ENCODE measurements around the gene ACBD4.

Gene ACBD4

DNA sequence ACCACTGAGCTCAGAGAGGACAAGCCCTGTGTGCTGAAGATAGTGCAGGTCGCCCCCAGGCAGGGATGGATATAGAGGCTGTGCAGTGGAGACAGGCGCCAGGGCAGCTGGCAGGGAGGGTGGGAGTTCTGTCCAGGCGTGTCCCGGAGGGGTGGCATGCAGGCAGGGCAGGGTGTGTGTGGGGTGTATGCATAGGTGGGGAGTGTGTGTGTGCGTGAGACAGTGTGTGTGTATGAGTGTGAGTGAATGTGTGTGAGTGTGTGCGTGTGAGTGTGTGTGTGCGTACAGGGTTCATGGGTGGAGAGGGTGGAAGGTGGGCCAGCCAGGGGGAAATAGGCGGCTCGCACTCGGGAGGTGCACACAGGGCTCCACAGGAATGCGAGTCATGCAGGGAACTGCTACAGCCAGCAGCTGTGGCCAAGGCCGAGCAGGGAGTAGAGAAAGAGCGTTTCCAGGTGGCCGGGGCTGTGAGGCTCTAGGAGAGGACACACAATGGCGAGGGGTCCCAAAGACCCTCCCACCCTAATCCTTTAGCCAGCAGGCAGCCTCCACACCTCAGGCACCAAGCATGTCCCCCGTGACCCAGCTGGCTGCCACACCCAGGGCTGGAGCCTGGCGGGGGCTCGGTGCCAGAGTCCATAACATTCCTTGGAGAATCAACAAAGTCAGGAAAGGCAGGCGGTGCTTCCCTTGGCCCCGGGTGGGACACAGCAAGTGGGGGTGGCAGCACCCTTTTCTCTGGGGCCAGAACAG is 7.8 kb upstream of the ACBD4 start:
- TF ChIP-seq YY1 (IDR thresholded peaks at IDR 0.05; ENCODE audit: low read depth) (0 out of 2 replicates have a peak, but pooled peaks have one; percentile 16), NFIC (IDR thresholded peaks at IDR 0.05) (peak; percentile 75), ZBTB7A (IDR thresholded peaks at IDR 0.05; ENCODE audit: low read depth) (peak; percentile 91; the same call in 1 of the 2 replicates), TEAD4 (IDR thresholded peaks at IDR 0.05) (peak; percentile 60), EGR1 (IDR thresholded peaks at IDR 0.05) (no peak), TAF1 (IDR thresholded peaks at IDR 0.05; ENCODE audit: low read depth) (no peak), FOXM1 (IDR thresholded peaks at IDR 0.05; ENCODE audit: borderline replicate concordance, low read depth) (no peak), RAD21 (IDR thresholded peaks at IDR 0.05; ENCODE audit: low read depth) (no peak), TCF12 (IDR thresholded peaks at IDR 0.05; ENCODE audit: low read depth) (peak; percentile 70; the same call in 1 of the 2 replicates), EP300 (IDR thresholded peaks at IDR 0.05; ENCODE audit: borderline replicate concordance) (peak; percentile 44; the same call in 1 of the 2 replicates), CREB1 (IDR thresholded peaks at IDR 0.05; ENCODE audit: low read depth) (no peak), CEBPB (IDR thresholded peaks at IDR 0.05) (no peak)
- TF ChIP-seq, protein P1, sequence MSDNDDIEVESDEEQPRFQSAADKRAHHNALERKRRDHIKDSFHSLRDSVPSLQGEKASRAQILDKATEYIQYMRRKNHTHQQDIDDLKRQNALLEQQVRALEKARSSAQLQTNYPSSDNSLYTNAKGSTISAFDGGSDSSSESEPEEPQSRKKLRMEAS (IDR thresholded peaks at IDR 0.05), result peak; percentile 11; the same call in 1 of the 2 replicates
- TF ChIP-seq, protein P2, sequence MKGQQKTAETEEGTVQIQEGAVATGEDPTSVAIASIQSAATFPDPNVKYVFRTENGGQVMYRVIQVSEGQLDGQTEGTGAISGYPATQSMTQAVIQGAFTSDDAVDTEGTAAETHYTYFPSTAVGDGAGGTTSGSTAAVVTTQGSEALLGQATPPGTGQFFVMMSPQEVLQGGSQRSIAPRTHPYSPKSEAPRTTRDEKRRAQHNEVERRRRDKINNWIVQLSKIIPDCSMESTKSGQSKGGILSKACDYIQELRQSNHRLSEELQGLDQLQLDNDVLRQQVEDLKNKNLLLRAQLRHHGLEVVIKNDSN (IDR thresholded peaks at IDR 0.05), result peak; percentile 48
- TF ChIP-seq, protein P3, sequence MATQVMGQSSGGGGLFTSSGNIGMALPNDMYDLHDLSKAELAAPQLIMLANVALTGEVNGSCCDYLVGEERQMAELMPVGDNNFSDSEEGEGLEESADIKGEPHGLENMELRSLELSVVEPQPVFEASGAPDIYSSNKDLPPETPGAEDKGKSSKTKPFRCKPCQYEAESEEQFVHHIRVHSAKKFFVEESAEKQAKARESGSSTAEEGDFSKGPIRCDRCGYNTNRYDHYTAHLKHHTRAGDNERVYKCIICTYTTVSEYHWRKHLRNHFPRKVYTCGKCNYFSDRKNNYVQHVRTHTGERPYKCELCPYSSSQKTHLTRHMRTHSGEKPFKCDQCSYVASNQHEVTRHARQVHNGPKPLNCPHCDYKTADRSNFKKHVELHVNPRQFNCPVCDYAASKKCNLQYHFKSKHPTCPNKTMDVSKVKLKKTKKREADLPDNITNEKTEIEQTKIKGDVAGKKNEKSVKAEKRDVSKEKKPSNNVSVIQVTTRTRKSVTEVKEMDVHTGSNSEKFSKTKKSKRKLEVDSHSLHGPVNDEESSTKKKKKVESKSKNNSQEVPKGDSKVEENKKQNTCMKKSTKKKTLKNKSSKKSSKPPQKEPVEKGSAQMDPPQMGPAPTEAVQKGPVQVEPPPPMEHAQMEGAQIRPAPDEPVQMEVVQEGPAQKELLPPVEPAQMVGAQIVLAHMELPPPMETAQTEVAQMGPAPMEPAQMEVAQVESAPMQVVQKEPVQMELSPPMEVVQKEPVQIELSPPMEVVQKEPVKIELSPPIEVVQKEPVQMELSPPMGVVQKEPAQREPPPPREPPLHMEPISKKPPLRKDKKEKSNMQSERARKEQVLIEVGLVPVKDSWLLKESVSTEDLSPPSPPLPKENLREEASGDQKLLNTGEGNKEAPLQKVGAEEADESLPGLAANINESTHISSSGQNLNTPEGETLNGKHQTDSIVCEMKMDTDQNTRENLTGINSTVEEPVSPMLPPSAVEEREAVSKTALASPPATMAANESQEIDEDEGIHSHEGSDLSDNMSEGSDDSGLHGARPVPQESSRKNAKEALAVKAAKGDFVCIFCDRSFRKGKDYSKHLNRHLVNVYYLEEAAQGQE (IDR thresholded peaks at IDR 0.05; ENCODE audit: low read depth), result no peak

DNA sequence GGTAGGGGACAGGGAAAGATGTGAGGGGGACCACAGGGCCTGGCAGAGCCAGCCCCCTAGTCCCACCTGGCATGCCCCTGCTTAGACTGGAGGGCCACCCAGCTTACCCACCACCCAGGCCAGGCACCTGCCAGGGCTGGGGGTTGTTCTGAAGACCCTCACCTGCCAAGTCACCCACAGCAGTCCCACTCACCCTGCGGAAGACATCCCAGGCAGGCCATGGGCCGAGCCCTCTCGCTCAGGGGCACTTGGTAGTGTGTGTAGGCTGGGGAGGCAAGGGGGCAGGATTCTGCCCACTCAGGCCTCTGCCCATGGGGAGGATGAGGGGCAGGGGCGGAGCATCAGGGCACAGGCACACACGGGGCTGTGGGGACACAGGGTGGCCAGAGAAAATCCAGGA is 7.2 kb upstream of the ACBD4 start:
- TF ChIP-seq, protein P2 (IDR thresholded peaks at IDR 0.05), result no peak
- TF ChIP-seq NFIC (IDR thresholded peaks at IDR 0.05) (no peak), EP300 (IDR thresholded peaks at IDR 0.05; ENCODE audit: borderline replicate concordance) (no peak), CEBPB (IDR thresholded peaks at IDR 0.05) (no peak), FOXM1 (IDR thresholded peaks at IDR 0.05; ENCODE audit: borderline replicate concordance, low read depth) (no peak), YY1 (IDR thresholded peaks at IDR 0.05; ENCODE audit: low read depth) (no peak), TCF12 (IDR thresholded peaks at IDR 0.05; ENCODE audit: low read depth) (no peak), ZBTB7A (IDR thresholded peaks at IDR 0.05; ENCODE audit: low read depth) (no peak; the same call in 1 of the 2 replicates), TAF1 (IDR thresholded peaks at IDR 0.05; ENCODE audit: low read depth) (no peak), TEAD4 (IDR thresholded peaks at IDR 0.05) (no peak), EGR1 (IDR thresholded peaks at IDR 0.05) (no peak), RAD21 (IDR thresholded peaks at IDR 0.05; ENCODE audit: low read depth) (no peak), CREB1 (IDR thresholded peaks at IDR 0.05; ENCODE audit: low read depth) (no peak)
- TF ChIP-seq, protein P1 (IDR thresholded peaks at IDR 0.05), result no peak
- TF ChIP-seq, protein P3 (IDR thresholded peaks at IDR 0.05; ENCODE audit: low read depth), result no peak

DNA sequence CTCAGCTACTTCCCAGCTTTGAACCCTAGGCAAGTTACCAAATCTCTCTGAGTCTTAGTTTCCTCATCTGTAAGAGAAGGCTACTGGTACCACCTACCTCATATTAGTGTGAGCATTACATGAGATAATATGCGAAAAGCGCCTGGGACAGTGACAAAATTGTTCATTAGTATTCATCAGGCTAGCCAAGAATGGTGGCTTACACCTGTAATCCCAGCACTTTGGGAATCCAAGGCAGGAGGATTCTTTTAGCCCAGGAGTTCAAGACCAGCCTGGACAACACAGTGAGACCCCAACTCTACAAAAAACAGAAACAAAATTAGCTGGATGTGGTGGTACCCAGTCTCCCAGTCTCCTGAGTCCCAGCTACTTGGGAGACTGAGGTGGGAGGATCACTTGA is 6.5 kb upstream of the ACBD4 start:
- TF ChIP-seq RAD21 (IDR thresholded peaks at IDR 0.05; ENCODE audit: low read depth), result no peak
- TF ChIP-seq, protein P3 (IDR thresholded peaks at IDR 0.05; ENCODE audit: low read depth), result no peak
- TF ChIP-seq EGR1 (IDR thresholded peaks at IDR 0.05), result no peak

DNA sequence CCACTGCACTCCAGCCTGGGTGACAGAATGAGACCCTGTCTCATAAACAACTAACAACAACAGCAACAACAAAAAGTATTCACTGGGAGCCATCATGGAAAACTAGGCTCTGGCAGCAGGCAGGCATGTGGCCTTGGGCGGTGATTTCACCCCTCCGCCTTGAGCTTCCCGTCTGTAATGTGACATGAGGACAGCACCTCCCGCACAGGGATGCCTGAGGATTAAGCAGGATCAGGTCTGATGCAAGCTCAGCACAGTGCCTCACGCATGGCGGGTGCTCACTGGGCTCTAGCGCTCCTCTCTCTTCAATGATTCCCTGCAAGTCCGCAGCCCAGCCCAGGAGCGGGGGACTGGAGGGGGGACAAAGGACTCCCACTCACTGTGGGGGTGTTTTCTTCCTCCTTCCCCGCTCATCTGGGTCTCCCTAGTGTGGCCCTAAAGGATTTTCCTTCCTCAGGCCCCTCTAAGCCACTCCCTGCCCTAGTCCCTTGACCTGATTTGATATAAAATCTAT is 6.0 kb upstream of the ACBD4 start:
- TF ChIP-seq YY1 (IDR thresholded peaks at IDR 0.05; ENCODE audit: low read depth), result no peak
- no peak for TF ChIP-seq NFIC (IDR thresholded peaks at IDR 0.05)
- TF ChIP-seq RAD21 (IDR thresholded peaks at IDR 0.05; ENCODE audit: low read depth), result no peak
- TF ChIP-seq ZBTB7A (IDR thresholded peaks at IDR 0.05; ENCODE audit: low read depth), result no peak
- TF ChIP-seq FOXM1 (IDR thresholded peaks at IDR 0.05; ENCODE audit: borderline replicate concordance, low read depth), result no peak
- no peak for TF ChIP-seq TEAD4 (IDR thresholded peaks at IDR 0.05)
- TF ChIP-seq, protein P2 (IDR thresholded peaks at IDR 0.05), result no peak

All from Ishikawa (cell line).